DOHH2 (cell line): ENCODE measurements around the gene ZNF180.

Source experiments
- H3F3A ChIP-seq: fragments of 200-600 bp; sonication (generic), shearing (Covaris generic); 2 replicates; pipeline ENCODE4 v1.6.0; 2016; ENCODE audit warnings: antibody characterized with exemption, mild to moderate bottlenecking; ENCODE audit not compliant: control insufficient read depth, insufficient read depth
- H3K27ac ChIP-seq: fragments of 200-600 bp; sonication (generic); 2 replicates; pipeline ENCODE4 v1.5.1; 2014; ENCODE audit warnings: low read depth, mild to moderate bottlenecking, low read length, moderate library complexity
- H3K27me3 ChIP-seq: fragments of 200-600 bp; sonication (generic); 2 replicates; pipeline ENCODE4 v1.6.1; 2014; ENCODE audit warnings: mild to moderate bottlenecking, low read length, mixed read lengths; ENCODE audit not compliant: control insufficient read depth
- H3K36me3 ChIP-seq: fragments of 200-600 bp; sonication (generic); 2 replicates; pipeline ENCODE4 v1.6.1; 2014; ENCODE audit warnings: mild to moderate bottlenecking, low read length, moderate library complexity, mixed read lengths; ENCODE audit not compliant: control insufficient read depth
- H3K4me1 ChIP-seq: fragments of 200-600 bp; sonication (generic); 2 replicates; pipeline ENCODE4 v1.6.1; 2014; ENCODE audit warnings: mild to moderate bottlenecking, low read length, mixed read lengths; ENCODE audit not compliant: control insufficient read depth
- H3K4me2 ChIP-seq: fragments of 200-600 bp; sonication (generic); 2 replicates; pipeline ENCODE4 v1.6.0; 2014; ENCODE audit warnings: mild to moderate bottlenecking, low read length, moderate library complexity
- H3K4me3 ChIP-seq: fragments of 200-600 bp; sonication (generic); 2 replicates; pipeline ENCODE4 v1.5.1; 2014; ENCODE audit warnings: mild to moderate bottlenecking, low read length, mixed read lengths
- H3K79me2 ChIP-seq: fragments of 200-600 bp; sonication (generic); 2 replicates; pipeline ENCODE4 v1.6.1; 2014; ENCODE audit warnings: mild to moderate bottlenecking, low read length, mixed read lengths; ENCODE audit not compliant: control insufficient read depth
- H3K9me2 ChIP-seq: fragments of 200-600 bp; sonication (generic); replicated peaks from 2 replicates; pipeline ENCODE4 v1.6.1; 2014; ENCODE audit warnings: mild to moderate bottlenecking, low read length, mixed read lengths; ENCODE audit not compliant: control insufficient read depth
- H3K9me3 ChIP-seq: fragments of 200-600 bp; sonication (generic); 2 replicates; pipeline ENCODE4 v1.6.1; 2014; ENCODE audit warnings: antibody characterized with exemption, low read length, mixed read lengths; ENCODE audit not compliant: control insufficient read depth, insufficient read depth
- H4K20me1 ChIP-seq: fragments of 200-600 bp; sonication (generic); 2 replicates; pipeline ENCODE4 v1.6.0; 2014; ENCODE audit warnings: low read depth, mild to moderate bottlenecking, antibody characterized with exemption, low read length, moderate library complexity; ENCODE audit not compliant: control insufficient read depth, insufficient read depth
- EZH2phosphoT487 ChIP-seq: fragments of 200-600 bp; sonication (generic); IDR thresholded peaks from 2 replicates; pipeline ENCODE4 v1.6.1; 2017; ENCODE audit warnings: borderline replicate concordance, mild to moderate bottlenecking, antibody characterized with exemption, low read length, moderate library complexity, mixed read lengths
- TF ChIP-seq, protein P1 (sequence below): fragments of 200-600 bp; sonication (generic); IDR thresholded peaks from one replicate; pipeline ENCODE4 v1.5.1; 2014; ENCODE audit warnings: antibody characterized with exemption, mild to moderate bottlenecking, low read depth, low read length; ENCODE audit not compliant: poor library complexity, severe bottlenecking

Gene ZNF180

DNA sequence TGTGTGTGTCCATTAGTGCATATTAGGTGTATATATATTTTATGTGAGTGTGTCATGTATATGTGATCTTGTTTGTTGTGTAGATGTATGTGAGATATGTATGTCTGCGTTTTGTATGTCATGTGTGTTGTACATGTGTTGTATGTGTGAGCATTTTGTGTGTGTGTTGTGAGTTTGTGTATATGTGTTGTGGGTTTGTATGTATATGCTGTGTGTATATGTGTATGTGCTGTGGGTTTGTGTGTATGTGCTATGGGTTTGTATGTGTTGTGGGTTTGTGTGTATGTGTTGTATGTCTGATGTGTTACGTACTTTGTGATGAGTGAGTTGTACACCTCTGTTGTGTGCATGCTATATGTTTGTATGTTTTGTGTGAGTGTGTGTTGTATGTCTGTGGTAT lies 21.0 kb upstream of the ZNF180 start:
- Histone ChIP-seq H3K36me3 (no peaks in the 10 kb centered on the region), H3K4me1 (no peaks in the 10 kb centered on the region), H3K4me3 (no peak overlapping the region), H3F3A (no peaks in the 10 kb centered on the region), H3K79me2 (no peaks in the 10 kb centered on the region), H3K9me2 (no peaks in the 10 kb centered on the region), H3K4me2 (no peak overlapping the region), H4K20me1 (no peaks in the 10 kb centered on the region), H3K27ac (no peak overlapping the region), H3K9me3 (peaks cover 10% of the 10 kb centered on the region; the same call in 1 of the 2 replicates), H3K27me3 (no peaks in the 10 kb centered on the region)
- TF ChIP-seq EZH2phosphoT487, result no peak
- TF ChIP-seq, protein P1, sequence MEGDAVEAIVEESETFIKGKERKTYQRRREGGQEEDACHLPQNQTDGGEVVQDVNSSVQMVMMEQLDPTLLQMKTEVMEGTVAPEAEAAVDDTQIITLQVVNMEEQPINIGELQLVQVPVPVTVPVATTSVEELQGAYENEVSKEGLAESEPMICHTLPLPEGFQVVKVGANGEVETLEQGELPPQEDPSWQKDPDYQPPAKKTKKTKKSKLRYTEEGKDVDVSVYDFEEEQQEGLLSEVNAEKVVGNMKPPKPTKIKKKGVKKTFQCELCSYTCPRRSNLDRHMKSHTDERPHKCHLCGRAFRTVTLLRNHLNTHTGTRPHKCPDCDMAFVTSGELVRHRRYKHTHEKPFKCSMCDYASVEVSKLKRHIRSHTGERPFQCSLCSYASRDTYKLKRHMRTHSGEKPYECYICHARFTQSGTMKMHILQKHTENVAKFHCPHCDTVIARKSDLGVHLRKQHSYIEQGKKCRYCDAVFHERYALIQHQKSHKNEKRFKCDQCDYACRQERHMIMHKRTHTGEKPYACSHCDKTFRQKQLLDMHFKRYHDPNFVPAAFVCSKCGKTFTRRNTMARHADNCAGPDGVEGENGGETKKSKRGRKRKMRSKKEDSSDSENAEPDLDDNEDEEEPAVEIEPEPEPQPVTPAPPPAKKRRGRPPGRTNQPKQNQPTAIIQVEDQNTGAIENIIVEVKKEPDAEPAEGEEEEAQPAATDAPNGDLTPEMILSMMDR, result no peak

DNA sequence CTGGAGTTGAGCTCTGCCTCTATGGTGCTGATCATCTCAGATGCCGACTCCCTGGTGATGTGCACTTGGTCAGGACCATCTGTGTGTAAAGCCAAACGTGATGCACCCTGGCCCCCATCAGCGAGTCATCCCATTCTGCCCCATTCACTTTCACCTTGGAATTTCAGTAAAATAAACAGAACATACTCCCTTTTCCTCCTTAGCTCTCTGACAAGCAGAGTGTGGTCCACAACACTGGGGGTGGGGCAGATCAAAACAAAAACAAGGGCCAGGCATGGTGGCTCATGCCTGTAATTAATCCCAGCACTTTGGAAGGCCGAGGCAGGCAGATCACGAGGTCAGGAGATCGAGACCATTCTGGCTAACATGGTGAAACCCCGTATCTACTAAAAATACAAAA lies 16.8 kb upstream of the ZNF180 start:
- no peaks in the 10 kb centered on the region for H3K9me2 ChIP-seq
- TF ChIP-seq, protein P1, result no peak
- no peak for TF ChIP-seq EZH2phosphoT487
- peaks cover 14% of the 10 kb centered on the region; the same call in 1 of the 2 replicates for H3K9me3 ChIP-seq
- no peaks in the 10 kb centered on the region for H3K36me3 ChIP-seq
- no peak overlapping the region for H3K4me2 ChIP-seq
- no peak overlapping the region for H3K27ac ChIP-seq
- H3K4me1 ChIP-seq, result no peaks in the 10 kb centered on the region
- no peaks in the 10 kb centered on the region for H3F3A ChIP-seq
- H3K79me2 ChIP-seq, result no peaks in the 10 kb centered on the region
- no peak overlapping the region for H3K4me3 ChIP-seq
- H4K20me1 ChIP-seq, result no peaks in the 10 kb centered on the region
- H3K27me3 ChIP-seq, result no peaks in the 10 kb centered on the region

DNA sequence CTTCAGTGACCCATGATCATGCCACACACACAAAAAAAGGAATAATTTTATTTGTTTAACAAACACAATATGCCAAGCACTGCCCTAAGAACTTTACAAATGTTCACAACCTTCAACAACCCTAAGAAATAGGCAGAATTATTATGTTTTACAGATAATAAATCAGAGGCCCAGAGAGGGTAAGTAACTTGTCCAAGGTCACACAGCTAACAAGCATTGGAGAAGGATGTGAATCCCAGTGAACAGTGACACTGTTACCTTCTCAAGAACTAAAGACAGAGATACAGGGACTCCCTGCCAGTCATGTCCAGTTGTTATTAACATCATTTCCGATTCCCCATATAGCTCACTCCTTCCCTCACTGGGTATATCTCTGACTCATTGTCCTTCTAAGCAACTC lies 15.6 kb upstream of the ZNF180 start:
- H3K9me3 ChIP-seq, result peaks cover 14% of the 10 kb centered on the region; the same call in 1 of the 2 replicates
- TF ChIP-seq EZH2phosphoT487, result no peak
- TF ChIP-seq, protein P1, result no peak
- no peaks in the 10 kb centered on the region for H4K20me1 ChIP-seq

More for the DNA sequence above, 15.6 kb upstream of the ZNF180 start:
- Histone ChIP-seq H3K27ac (no peak overlapping the region), H3K4me2 (no peak overlapping the region), H3K79me2 (no peaks in the 10 kb centered on the region), H3F3A (no peaks in the 10 kb centered on the region), H3K36me3 (no peaks in the 10 kb centered on the region), H3K4me1 (no peaks in the 10 kb centered on the region), H3K4me3 (no peak overlapping the region), H3K27me3 (no peaks in the 10 kb centered on the region), H3K9me2 (no peaks in the 10 kb centered on the region)
